Central memory CD8-positive, alpha-beta T cell (primary cell): ENCODE results near the gene TUBB4B.

Source experiments
- ATAC-seq: fragments of 150-1000 bp; cut with Tn5 transposase; replicated peaks from 2 replicates; pipeline ENCODE4 v1.10.0; 2022; ENCODE audit warnings: mild to moderate bottlenecking, moderate FRiP score, moderate number of reproducible peaks; ENCODE audit not compliant: poor library complexity, severe bottlenecking; ENCODE audit errors: extremely low read depth
- DNase-seq, 2 donors: peaks; one replicate each; pipeline ENCODE4 v3.0.0; 2021; ENCODE audit warnings: low spot score in 2 of 2
- H3K27ac Mint-ChIP-seq: one replicate; pipeline ENCODE4 v1.8.0; 2022; ENCODE audit warnings: low read depth, mild to moderate bottlenecking, moderate library complexity, mixed read lengths
- H3K27me3 Mint-ChIP-seq: one replicate; pipeline ENCODE4 v1.8.0; 2022; ENCODE audit warnings: mixed read lengths
- H3K36me3 Mint-ChIP-seq: one replicate; pipeline ENCODE4 v1.8.0; 2022; ENCODE audit warnings: mild to moderate bottlenecking, moderate library complexity, mixed read lengths; ENCODE audit not compliant: insufficient read depth
- H3K4me1 Mint-ChIP-seq: one replicate; pipeline ENCODE4 v1.8.0; 2022; ENCODE audit warnings: mixed read lengths
- H3K4me3 Mint-ChIP-seq: one replicate; pipeline ENCODE4 v1.8.0; 2022; ENCODE audit warnings: mild to moderate bottlenecking, moderate library complexity, mixed read lengths
- H3K9me3 Mint-ChIP-seq: one replicate; pipeline ENCODE4 v1.8.0; 2022; ENCODE audit warnings: mixed read lengths

TUBB4B gene

GRCh38 chr9:137240841-137241489 lies at the start of gene TUBB4B:
TSS of gene TUBB4B (plus strand) at chr9:137241287. CDS start at chr9:137241361, 74 bp downstream.
- Mint-ChIP-seq H3K4me1 (peaks cover 24% of the 10 kb centered on the region), H3K27me3 (no peaks in the 10 kb centered on the region), H3K4me3 (peak within 1 kb of the TSS; percentile 92), H3K36me3 (peaks cover 25% of the 10 kb centered on the region), H3K27ac (peak within 1 kb of the TSS; percentile 88), H3K9me3 (no peaks in the 10 kb centered on the region)
- peak; percentile 86 for ATAC-seq
- DNase-seq = peak; percentile 91 to 98

GRCh38 chr9:137191691-137192447 lies 49.2 kb upstream of the TUBB4B start:
- Mint-ChIP-seq H3K36me3 (peaks cover 20% of the 10 kb centered on the region), H3K27ac (no peak overlapping the region)

DNA sequence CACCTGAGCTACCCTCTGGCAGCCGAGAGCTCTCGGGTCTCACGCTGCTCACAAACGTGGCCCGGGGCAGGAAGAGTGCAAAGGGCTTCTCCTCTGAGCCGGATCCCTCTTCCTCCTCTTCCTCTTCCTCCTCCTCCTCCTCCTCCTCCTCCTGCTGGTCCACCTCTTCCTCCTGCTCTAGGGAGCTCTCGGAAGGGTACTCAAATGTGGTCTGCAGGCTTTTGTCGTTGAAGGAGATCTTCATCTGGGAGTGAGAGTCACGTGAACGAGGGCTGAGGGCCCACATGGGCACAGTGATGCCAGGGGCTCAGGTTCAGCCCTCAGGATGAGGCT lies 48.7 kb upstream of the TUBB4B start:
- peaks cover 19% of the 10 kb centered on the region for H3K36me3 Mint-ChIP-seq
- H3K27ac Mint-ChIP-seq = no peak overlapping the region
- peaks cover 13% of the 10 kb centered on the region for H3K4me1 Mint-ChIP-seq
- no peak for ATAC-seq
- no peak overlapping the region for H3K4me3 Mint-ChIP-seq
- DNase-seq = no peak
- H3K27me3 Mint-ChIP-seq = no peaks in the 10 kb centered on the region
- H3K9me3 Mint-ChIP-seq = no peaks in the 10 kb centered on the region

More at GRCh38 chr9:137191691-137192447, 49.2 kb upstream of the TUBB4B start:
- H3K9me3 Mint-ChIP-seq = no peaks in the 10 kb centered on the region
- DNase-seq (no peak), ATAC-seq (no peak)
- H3K4me3 Mint-ChIP-seq = no peak overlapping the region
- no peaks in the 10 kb centered on the region for H3K27me3 Mint-ChIP-seq
- H3K4me1 Mint-ChIP-seq = peaks cover 18% of the 10 kb centered on the region

DNA sequence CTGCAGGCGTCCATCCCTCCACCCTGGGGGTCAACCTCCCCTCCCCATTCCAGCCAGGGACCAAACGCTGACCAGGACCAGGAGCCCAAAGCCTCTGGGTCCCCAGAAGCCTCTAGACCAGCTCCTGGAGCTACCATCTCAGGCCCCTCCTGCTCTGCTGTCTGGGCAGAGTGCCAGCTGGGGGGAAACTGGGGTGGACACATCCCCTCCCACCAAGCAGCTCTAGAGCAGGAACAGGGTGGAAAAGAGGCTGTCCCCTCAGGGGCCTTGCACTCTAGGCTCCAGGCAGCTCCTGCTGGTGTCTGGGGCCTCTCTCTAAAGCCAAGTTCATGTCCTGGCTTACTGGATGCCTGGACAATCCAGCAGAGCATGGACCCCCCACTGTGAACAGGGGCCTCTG lies 48.2 kb upstream of the TUBB4B start:
- DNase-seq = no peak
- Mint-ChIP-seq H3K36me3 (peaks cover 15% of the 10 kb centered on the region), H3K9me3 (no peaks in the 10 kb centered on the region), H3K4me1 (peaks cover 9% of the 10 kb centered on the region), H3K27ac (no peak overlapping the region), H3K27me3 (no peaks in the 10 kb centered on the region), H3K4me3 (no peak overlapping the region)
- no peak for ATAC-seq

GRCh38 chr9:137193771-137194170 lies 47.3 kb upstream of the TUBB4B start:
- Mint-ChIP-seq H3K4me1 (peaks cover 9% of the 10 kb centered on the region), H3K36me3 (peaks cover 8% of the 10 kb centered on the region), H3K27me3 (no peaks in the 10 kb centered on the region), H3K9me3 (no peaks in the 10 kb centered on the region), H3K27ac (no peak overlapping the region), H3K4me3 (no peak overlapping the region)
- DNase-seq (no peak), ATAC-seq (no peak)

DNA sequence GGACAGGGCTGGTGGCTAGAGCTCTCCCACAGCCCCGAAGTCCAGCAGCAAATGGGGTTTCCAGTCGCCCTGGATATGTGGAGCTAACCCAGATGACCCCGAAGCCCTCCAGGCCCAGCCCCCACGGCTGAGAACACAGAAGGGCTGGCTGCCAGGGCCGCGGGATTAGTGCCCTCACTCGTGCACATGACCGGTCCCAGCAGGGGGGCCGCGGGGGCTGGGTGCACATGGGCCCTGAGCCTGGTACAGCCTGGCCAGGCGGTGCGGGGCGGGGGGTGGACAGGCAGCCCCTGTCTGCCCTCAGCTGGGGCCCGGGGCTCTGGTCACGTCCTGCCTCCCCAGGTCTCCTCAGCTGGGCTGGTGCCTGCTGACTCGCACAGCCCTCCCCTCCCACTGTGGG lies 46.7 kb upstream of the TUBB4B start:
- peaks cover 3% of the 10 kb centered on the region for H3K4me1 Mint-ChIP-seq
- no peak for DNase-seq
- no peak for ATAC-seq
- H3K9me3 Mint-ChIP-seq = no peaks in the 10 kb centered on the region
- H3K36me3 Mint-ChIP-seq = peaks cover 4% of the 10 kb centered on the region
- H3K27me3 Mint-ChIP-seq = no peaks in the 10 kb centered on the region
- no peak overlapping the region for H3K27ac Mint-ChIP-seq
- H3K4me3 Mint-ChIP-seq = no peak overlapping the region

- H3K4me1 Mint-ChIP-seq = no peaks in the 10 kb centered on the region
- H3K9me3 Mint-ChIP-seq = no peaks in the 10 kb centered on the region
- H3K27ac Mint-ChIP-seq = no peak overlapping the region
- no peak overlapping the region for H3K4me3 Mint-ChIP-seq
- DNase-seq (no peak), ATAC-seq (no peak)
- H3K27me3 Mint-ChIP-seq = no peaks in the 10 kb centered on the region
- peaks cover 5% of the 10 kb centered on the region for H3K36me3 Mint-ChIP-seq
These were observed 46.2 kb upstream of the TUBB4B start for GRCh38 chr9:137194909-137195308.

DNA sequence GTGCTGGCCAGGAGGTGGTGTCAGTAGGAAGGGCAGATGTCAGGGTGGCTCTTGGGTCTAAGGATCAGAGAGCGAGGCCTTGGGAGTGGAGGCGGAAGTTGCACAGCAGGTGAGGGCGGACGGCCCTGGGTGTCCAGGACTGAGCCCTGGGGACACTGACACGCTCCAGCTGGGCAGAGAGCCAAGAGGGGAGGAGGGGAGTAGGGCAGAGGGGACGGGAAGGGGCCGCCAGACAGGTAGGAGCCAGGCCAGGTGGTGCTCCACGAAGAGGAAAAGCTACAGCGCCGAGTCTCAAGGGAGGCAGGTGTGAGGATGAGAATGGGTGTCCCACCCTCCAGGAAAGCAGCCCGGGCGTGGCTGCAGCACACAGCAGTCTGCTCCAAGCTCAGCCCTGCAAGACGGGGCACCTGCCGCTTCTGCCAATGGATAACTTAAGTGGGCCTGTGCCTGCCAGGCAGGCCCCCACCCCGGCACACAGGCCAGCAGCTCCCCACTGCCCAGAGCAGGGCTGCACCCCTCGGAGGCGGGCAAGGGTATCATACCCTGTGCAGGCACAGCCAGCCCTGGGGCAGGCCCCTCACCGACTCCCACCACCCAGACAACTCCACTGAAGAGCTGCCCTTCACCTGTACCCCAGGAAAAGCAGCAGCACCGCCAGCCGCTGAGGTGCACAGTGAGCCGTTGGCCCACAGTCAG lies 45.4 kb upstream of the TUBB4B start:
- ATAC-seq (no peak), DNase-seq (no peak)
- H3K4me3 Mint-ChIP-seq = no peak overlapping the region
- no peaks in the 10 kb centered on the region for H3K4me1 Mint-ChIP-seq
- H3K9me3 Mint-ChIP-seq = no peaks in the 10 kb centered on the region
- H3K27me3 Mint-ChIP-seq = no peaks in the 10 kb centered on the region
- no peak overlapping the region for H3K27ac Mint-ChIP-seq
- peaks cover 5% of the 10 kb centered on the region for H3K36me3 Mint-ChIP-seq

DNA sequence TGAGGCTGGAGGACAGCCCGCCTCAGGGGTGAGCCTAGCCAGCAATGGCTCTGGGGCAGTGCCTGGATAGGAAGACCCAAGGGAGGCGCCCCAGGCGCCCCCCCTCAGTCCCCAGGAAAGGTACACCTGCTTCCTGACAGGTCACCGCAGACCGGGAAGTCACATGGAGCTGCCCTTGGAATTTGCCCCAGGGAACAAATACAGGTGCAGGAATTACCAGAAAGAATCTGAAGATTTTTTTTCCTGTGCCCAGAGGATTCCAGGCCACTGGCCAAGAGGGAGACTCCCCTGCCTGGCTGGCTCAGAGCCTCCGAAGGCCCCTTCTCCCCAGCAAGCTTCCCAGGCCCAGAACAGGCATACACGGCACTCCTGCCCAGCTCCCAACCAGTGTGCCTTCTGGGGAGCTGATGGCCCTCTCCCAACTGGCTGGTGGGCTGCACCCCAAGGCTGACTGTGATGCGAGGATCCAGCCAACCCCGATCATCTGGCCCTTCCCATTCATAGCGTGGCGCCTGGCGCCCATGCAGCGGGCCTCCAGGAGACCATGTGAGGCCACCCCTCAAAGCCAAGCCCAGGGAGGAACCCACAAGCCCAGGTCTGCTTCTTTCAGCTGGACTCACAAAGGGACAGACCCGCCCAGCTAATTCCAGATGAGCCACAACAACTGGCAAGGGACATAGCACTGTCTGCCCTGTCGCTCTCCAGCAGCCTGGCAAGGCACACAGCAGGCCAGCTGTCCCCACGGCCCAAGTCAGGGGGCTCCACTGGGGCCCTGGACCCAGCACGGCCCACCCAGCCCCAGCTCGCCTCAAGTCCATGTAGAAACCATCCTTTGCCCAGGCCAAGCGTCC lies 42.8 kb upstream of the TUBB4B start:
- H3K27ac Mint-ChIP-seq = no peak overlapping the region
- H3K4me1 Mint-ChIP-seq = peaks cover 11% of the 10 kb centered on the region
- peak overlapping the region; percentile 78 for H3K4me3 Mint-ChIP-seq
- peaks cover 5% of the 10 kb centered on the region for H3K36me3 Mint-ChIP-seq
- ATAC-seq = no peak
- DNase-seq = no peak
- H3K27me3 Mint-ChIP-seq = no peaks in the 10 kb centered on the region
- no peaks in the 10 kb centered on the region for H3K9me3 Mint-ChIP-seq

DNA sequence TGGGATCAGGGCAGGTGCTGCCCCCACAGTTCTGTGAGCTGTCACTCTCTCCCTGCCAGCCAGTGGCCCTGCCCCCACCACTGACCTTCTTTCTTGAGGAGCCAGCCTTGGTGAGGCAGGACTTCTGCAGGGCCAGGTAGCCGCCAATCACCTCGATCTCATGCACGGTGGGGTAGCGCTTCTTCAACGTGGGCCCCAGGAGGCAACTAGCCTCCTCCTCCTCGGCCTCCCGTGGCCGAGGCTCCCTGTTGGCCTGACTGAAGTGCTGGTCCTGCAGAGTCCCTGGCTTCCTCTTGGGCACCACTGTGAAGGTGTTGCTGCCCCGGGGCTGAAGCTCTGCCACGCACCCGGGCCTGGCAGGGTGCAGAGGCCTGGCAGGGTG lies 42.2 kb upstream of the TUBB4B start:
- Mint-ChIP-seq H3K4me3 (peak overlapping the region; percentile 78), H3K27ac (no peak overlapping the region), H3K9me3 (no peaks in the 10 kb centered on the region), H3K4me1 (peaks cover 11% of the 10 kb centered on the region), H3K36me3 (peaks cover 5% of the 10 kb centered on the region), H3K27me3 (no peaks in the 10 kb centered on the region)
- DNase-seq (no peak), ATAC-seq (no peak)

DNA sequence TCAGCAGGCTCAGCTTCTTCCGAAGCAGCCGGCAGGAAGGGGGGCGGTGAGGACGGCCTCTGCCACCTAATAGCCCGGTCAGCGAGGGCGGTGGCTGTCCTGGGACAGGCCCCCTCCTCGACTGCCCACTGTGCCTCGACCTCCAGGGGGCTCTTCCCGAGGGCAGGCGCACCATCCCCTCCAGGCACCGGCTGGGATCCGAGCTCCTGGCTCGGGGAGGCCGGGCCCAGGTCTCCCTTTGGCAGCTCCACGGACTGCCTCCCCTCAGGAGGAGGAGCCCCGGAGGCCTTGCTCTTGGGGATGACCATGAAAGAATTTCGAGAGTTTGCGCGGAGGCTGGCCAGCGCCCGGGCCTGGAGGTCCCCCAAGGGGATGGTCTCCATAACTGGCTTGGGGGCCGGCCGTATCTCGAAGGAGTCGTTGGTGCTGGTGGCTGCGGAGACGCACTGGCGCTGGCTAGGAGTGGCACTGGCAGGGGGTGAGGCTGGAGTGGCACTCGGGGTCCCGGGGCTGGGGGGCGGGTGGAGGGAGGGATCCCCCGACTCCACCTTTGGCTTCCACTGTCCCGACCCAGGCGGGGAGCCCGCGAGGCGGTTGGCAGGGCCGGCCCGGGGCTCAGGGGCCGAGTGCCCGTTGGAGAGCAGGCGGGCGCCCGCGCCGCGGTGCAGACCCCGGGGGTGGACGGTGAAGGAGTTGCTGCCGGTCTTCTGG lies 41.5 kb upstream of the TUBB4B start:
- Mint-ChIP-seq H3K4me3 (peak overlapping the region; percentile 78), H3K36me3 (peaks cover 5% of the 10 kb centered on the region), H3K27me3 (no peaks in the 10 kb centered on the region), H3K9me3 (no peaks in the 10 kb centered on the region), H3K27ac (no peak overlapping the region), H3K4me1 (peaks cover 18% of the 10 kb centered on the region)
- DNase-seq (no peak), ATAC-seq (no peak)
